ENCODE data around the gene JAK3.

Gene JAK3

GRCh38 chr19:17854061-17854460 is 6.3 kb upstream of the JAK3 start:
- ChIA-PET POLR2A (interaction anchor here (0.7 kb wide), 1 partner anchor 506 kb away, joined by 4 read pairs; no protein-coding TSS in a partner anchor), CTCF (interaction anchor here (1.2 to 3.1 kb wide), 9 partner anchors 79 to 459 kb away, joined by 3 to 13 read pairs (median 7); partner anchors contain the start of genes CCDC124 and CCDC194)
- no peak for TF ChIP-seq CTCF (IDR thresholded peaks at IDR 0.05; ENCODE audit: insufficient read depth, low read length, missing control alignments)
- DNase-seq (ENCODE audit: low read depth, low spot score), result no peak
- no peak overlapping the region for H3K4me3 ChIP-seq (ENCODE audit: low read depth, low read length)

- POLR2A ChIA-PET, result interaction anchor here (2.6 kb wide), 1 partner anchor 11 kb away, joined by 10 read pairs; the partner anchor contains the start of gene RPL18A
- DNase-seq (ENCODE audit: low read depth, low spot score), result no peak
- CTCF ChIA-PET, result interaction anchor here (1.1 to 3.1 kb wide), 4 partner anchors 8 to 66 kb away, joined by 4 to 33 read pairs (median 12); partner anchors contain the start of gene RPL18A
- H3K4me3 ChIP-seq (ENCODE audit: low read depth, low read length), result no peak overlapping the region
- no peak for TF ChIP-seq CTCF (IDR thresholded peaks at IDR 0.05; ENCODE audit: insufficient read depth, low read length, missing control alignments)
These were observed 962 bp upstream of the JAK3 start for GRCh38 chr19:17848595-17849292.

GRCh38 chr19:17846146-17846545 is 1.6 kb downstream of the JAK3 start:
- no peak overlapping the region for H3K4me3 ChIP-seq (ENCODE audit: low read depth, low read length)
- ChIA-PET CTCF (interaction anchor here (1.1 to 2.3 kb wide), 4 partner anchors 10 to 87 kb away, joined by 3 to 7 read pairs (median 5); partner anchors contain the start of genes CCDC124 and RPL18A), POLR2A (no interaction called here)
- DNase-seq (ENCODE audit: low read depth, low spot score), result no peak
- TF ChIP-seq CTCF (IDR thresholded peaks at IDR 0.05; ENCODE audit: insufficient read depth, low read length, missing control alignments), result no peak

- CTCF ChIA-PET, result interaction anchor here (2.3 kb wide), 1 partner anchor 15 kb away, joined by 7 read pairs; the partner anchor contains the start of gene RPL18A
- TF ChIP-seq CTCF (IDR thresholded peaks at IDR 0.05; ENCODE audit: insufficient read depth, low read length, missing control alignments), result no peak
- POLR2A ChIA-PET, result no interaction called here
- DNase-seq (ENCODE audit: low read depth, low spot score), result no peak
- H3K4me3 ChIP-seq (ENCODE audit: low read depth, low read length), result no peak overlapping the region
These were observed 3.8 kb downstream of the JAK3 start for GRCh38 chr19:17843908-17844490.

GRCh38 chr19:17843292-17843827 is 4.4 kb downstream of the JAK3 start:
- CTCF ChIA-PET, result interaction anchor here (1.2 to 2.3 kb wide), 2 partner anchors 11 to 16 kb away, joined by 4 to 7 read pairs; partner anchors contain the start of gene RPL18A
- H3K4me3 ChIP-seq (ENCODE audit: low read depth, low read length), result no peak overlapping the region
- DNase-seq (ENCODE audit: low read depth, low spot score), result no peak
- POLR2A ChIA-PET, result no interaction called here
- TF ChIP-seq CTCF (IDR thresholded peaks at IDR 0.05; ENCODE audit: insufficient read depth, low read length, missing control alignments), result no peak

Measured in AG04449 (cell line).